Measurements from ENCODE around the gene MEGF10.
A peak's percentile ranks its signal among the peaks of the same experiment; 100 is the strongest.
"Not testable (repeated sequence)": the region's sequence is repeated elsewhere in the genome, so short reads cannot be mapped to it uniquely, and the experiment has no call there.

The MEGF10 gene

GRCh38 chr5:127290019-127290945 lies at the start of gene MEGF10:
TSS of gene MEGF10 (plus strand) at chr5:127290796. CDS start at chr5:127331309, 40,513 bp downstream.
- H3K9me3 Mint-ChIP-seq: no peaks in the 10 kb centered on the region
- no peak within 1 kb of the TSS for H3K4me3 Mint-ChIP-seq
- DNase-seq (ENCODE audit: low spot score in 2 of 2): no peak
- peaks cover 5% of the 10 kb centered on the region for H3K4me1 Mint-ChIP-seq
- no peaks in the 10 kb centered on the region for H3K36me3 Mint-ChIP-seq
- peak; percentile 42 for ATAC-seq
- no peak within 1 kb of the TSS for H3K27ac Mint-ChIP-seq

- no peak overlapping the region for H3K27ac Mint-ChIP-seq
- H3K4me3 Mint-ChIP-seq: no peak overlapping the region
- DNase-seq (ENCODE audit: low spot score in 2 of 2): no peak
- H3K4me1 Mint-ChIP-seq: no peaks in the 10 kb centered on the region
- ATAC-seq: no peak
- peaks cover 5% of the 10 kb centered on the region for H3K9me3 Mint-ChIP-seq
- no peaks in the 10 kb centered on the region for H3K36me3 Mint-ChIP-seq
Observed at GRCh38 chr5:127243011-127243410, 47.6 kb upstream of the MEGF10 start.

GRCh38 chr5:127254729-127255284 lies 35.8 kb upstream of the MEGF10 start:
- H3K27ac Mint-ChIP-seq: no peak overlapping the region
- no peak for DNase-seq (ENCODE audit: low spot score in 2 of 2)
- no peak for ATAC-seq
- H3K36me3 Mint-ChIP-seq: no peaks in the 10 kb centered on the region
- H3K4me3 Mint-ChIP-seq: no peak overlapping the region
- H3K9me3 Mint-ChIP-seq: peaks cover 4% of the 10 kb centered on the region
- no peaks in the 10 kb centered on the region for H3K4me1 Mint-ChIP-seq

- Mint-ChIP-seq H3K36me3 (no peaks in the 10 kb centered on the region), H3K4me3 (no peak overlapping the region), H3K27ac (no peak overlapping the region), H3K9me3 (peaks cover 4% of the 10 kb centered on the region), H3K4me1 (no peaks in the 10 kb centered on the region)
- ATAC-seq: no peak
- no peak for DNase-seq (ENCODE audit: low spot score in 2 of 2)
Observed at GRCh38 chr5:127256886-127257597, 33.6 kb upstream of the MEGF10 start.

GRCh38 chr5:127260686-127261085 lies 29.9 kb upstream of the MEGF10 start:
- Mint-ChIP-seq H3K9me3 (no peaks in the 10 kb centered on the region), H3K27ac (no peak overlapping the region), H3K36me3 (no peaks in the 10 kb centered on the region), H3K4me1 (no peaks in the 10 kb centered on the region), H3K4me3 (no peak overlapping the region)
- DNase-seq (ENCODE audit: low spot score in 2 of 2) (no peak), ATAC-seq (no peak)

GRCh38 chr5:127265473-127265872 lies 25.1 kb upstream of the MEGF10 start:
- ATAC-seq; H3K4me3 Mint-ChIP-seq; H3K27ac Mint-ChIP-seq; H3K9me3 Mint-ChIP-seq; H3K4me1 Mint-ChIP-seq; H3K36me3 Mint-ChIP-seq; DNase-seq (ENCODE audit: low spot score in 2 of 2): not testable (repeated sequence)

GRCh38 chr5:127268342-127268741 lies 22.3 kb upstream of the MEGF10 start:
- not testable (repeated sequence) for H3K4me1 Mint-ChIP-seq; H3K4me3 Mint-ChIP-seq; H3K36me3 Mint-ChIP-seq; H3K27ac Mint-ChIP-seq; H3K9me3 Mint-ChIP-seq; DNase-seq (ENCODE audit: low spot score in 2 of 2); ATAC-seq

GRCh38 chr5:127270713-127271112 lies 19.9 kb upstream of the MEGF10 start:
- not testable (repeated sequence) for H3K9me3 Mint-ChIP-seq; H3K4me1 Mint-ChIP-seq; ATAC-seq; H3K27ac Mint-ChIP-seq; DNase-seq (ENCODE audit: low spot score in 2 of 2); H3K4me3 Mint-ChIP-seq; H3K36me3 Mint-ChIP-seq

- Mint-ChIP-seq H3K27ac (no peak overlapping the region), H3K4me3 (no peak overlapping the region), H3K36me3 (no peaks in the 10 kb centered on the region), H3K4me1 (no peaks in the 10 kb centered on the region), H3K9me3 (no peaks in the 10 kb centered on the region)
- ATAC-seq (no peak), DNase-seq (ENCODE audit: low spot score in 2 of 2) (no peak)
Observed at GRCh38 chr5:127275641-127276193, 14.9 kb upstream of the MEGF10 start.

- no peaks in the 10 kb centered on the region for H3K9me3 Mint-ChIP-seq
- DNase-seq (ENCODE audit: low spot score in 2 of 2): no peak
- H3K4me3 Mint-ChIP-seq: no peak overlapping the region
- no peak for ATAC-seq
- H3K4me1 Mint-ChIP-seq: no peaks in the 10 kb centered on the region
- no peaks in the 10 kb centered on the region for H3K36me3 Mint-ChIP-seq
- no peak overlapping the region for H3K27ac Mint-ChIP-seq
Observed at GRCh38 chr5:127280491-127281220, 9.9 kb upstream of the MEGF10 start.

- no peaks in the 10 kb centered on the region for H3K4me1 Mint-ChIP-seq
- H3K4me3 Mint-ChIP-seq: no peak overlapping the region
- ATAC-seq: peak; percentile 49
- H3K9me3 Mint-ChIP-seq: no peaks in the 10 kb centered on the region
- DNase-seq (ENCODE audit: low spot score in 2 of 2): no peak
- no peaks in the 10 kb centered on the region for H3K36me3 Mint-ChIP-seq
- H3K27ac Mint-ChIP-seq: no peak overlapping the region
Observed at GRCh38 chr5:127281609-127282008, 9.0 kb upstream of the MEGF10 start.

GRCh38 chr5:127288676-127289075 lies 1.9 kb upstream of the MEGF10 start:
- Mint-ChIP-seq H3K36me3 (no peaks in the 10 kb centered on the region), H3K4me1 (peaks cover 5% of the 10 kb centered on the region), H3K4me3 (no peak overlapping the region), H3K9me3 (no peaks in the 10 kb centered on the region), H3K27ac (no peak overlapping the region)
- no peak for ATAC-seq
- no peak for DNase-seq (ENCODE audit: low spot score in 2 of 2)

GRCh38 chr5:127290946-127291693 lies 524 bp downstream of the MEGF10 start:
- Mint-ChIP-seq H3K27ac (no peak overlapping the region), H3K4me1 (peaks cover 5% of the 10 kb centered on the region), H3K4me3 (no peak overlapping the region), H3K9me3 (no peaks in the 10 kb centered on the region), H3K36me3 (no peaks in the 10 kb centered on the region)
- DNase-seq (ENCODE audit: low spot score in 2 of 2) (no peak), ATAC-seq (no peak)

GRCh38 chr5:127292030-127292735 lies 1.6 kb downstream of the MEGF10 start:
- H3K4me3 Mint-ChIP-seq: no peak overlapping the region

More at GRCh38 chr5:127292030-127292735, 1.6 kb downstream of the MEGF10 start:
- H3K9me3 Mint-ChIP-seq: no peaks in the 10 kb centered on the region
- no peaks in the 10 kb centered on the region for H3K36me3 Mint-ChIP-seq
- DNase-seq (ENCODE audit: low spot score in 2 of 2) (no peak), ATAC-seq (no peak)
- H3K4me1 Mint-ChIP-seq: peaks cover 5% of the 10 kb centered on the region
- H3K27ac Mint-ChIP-seq: no peak overlapping the region
